Activated CD4-positive, alpha-beta T cell treated with anti-CD3 and anti-CD28 coated beads, Interleukin-10, Interleukin-2, amounts not matched to agents 100 ng/mL and 50 ng/mL, durations not matched to agents 16 hours and 8 hours (primary cell): Measurements from ENCODE around the gene CDH11.

ENCODE experiments used
- DNase-seq: peaks from one replicate; pipeline ENCODE4 v3.0.0-alpha.2; 2020

Gene CDH11

DNA sequence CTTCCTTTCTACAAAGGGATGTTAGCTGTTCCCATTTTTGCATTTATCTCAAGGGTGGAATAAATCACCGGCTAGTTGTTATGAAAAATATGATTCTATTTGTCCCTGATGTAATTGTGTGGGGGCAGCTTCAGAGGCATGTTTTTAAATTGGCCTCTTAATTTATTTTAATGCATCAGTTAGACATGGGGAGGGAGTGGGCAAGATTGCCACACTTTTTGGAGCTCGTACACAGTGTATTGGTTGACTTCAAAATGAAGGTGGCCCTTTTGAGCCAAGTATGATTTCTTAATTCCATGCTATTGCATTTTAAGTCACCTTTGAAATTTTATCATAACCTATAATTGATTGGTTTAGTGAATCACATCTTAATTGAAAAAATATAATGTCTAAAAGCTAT, 223.7 kb downstream of the CDH11 start:
- no peak for DNase-seq
